PC-9 (cell line): ENCODE results near the gene NFATC1.
"Not testable (repeated sequence)": the region's sequence is repeated elsewhere in the genome, so short reads cannot be mapped to it uniquely, and the experiment has no call there.

Experiments
- EZH2 ChIP-seq: fragments of 200-600 bp; sonication (generic); IDR thresholded peaks from 2 replicates; pipeline ENCODE4 v1.8.0; 2017; ENCODE audit warnings: antibody characterized with exemption, low read depth
- TF ChIP-seq, protein P1 (sequence below): fragments of 200-600 bp; sonication (generic); conservative IDR thresholded peaks from 2 replicates; pipeline ENCODE4 v1.6.1; 2017; ENCODE audit warnings: mixed run types, antibody characterized with exemption, mild to moderate bottlenecking, moderate library complexity

GRCh38 chr18:79504495-79504894, 108.8 kb downstream of the NFATC1 start:
- TF ChIP-seq, protein P1, sequence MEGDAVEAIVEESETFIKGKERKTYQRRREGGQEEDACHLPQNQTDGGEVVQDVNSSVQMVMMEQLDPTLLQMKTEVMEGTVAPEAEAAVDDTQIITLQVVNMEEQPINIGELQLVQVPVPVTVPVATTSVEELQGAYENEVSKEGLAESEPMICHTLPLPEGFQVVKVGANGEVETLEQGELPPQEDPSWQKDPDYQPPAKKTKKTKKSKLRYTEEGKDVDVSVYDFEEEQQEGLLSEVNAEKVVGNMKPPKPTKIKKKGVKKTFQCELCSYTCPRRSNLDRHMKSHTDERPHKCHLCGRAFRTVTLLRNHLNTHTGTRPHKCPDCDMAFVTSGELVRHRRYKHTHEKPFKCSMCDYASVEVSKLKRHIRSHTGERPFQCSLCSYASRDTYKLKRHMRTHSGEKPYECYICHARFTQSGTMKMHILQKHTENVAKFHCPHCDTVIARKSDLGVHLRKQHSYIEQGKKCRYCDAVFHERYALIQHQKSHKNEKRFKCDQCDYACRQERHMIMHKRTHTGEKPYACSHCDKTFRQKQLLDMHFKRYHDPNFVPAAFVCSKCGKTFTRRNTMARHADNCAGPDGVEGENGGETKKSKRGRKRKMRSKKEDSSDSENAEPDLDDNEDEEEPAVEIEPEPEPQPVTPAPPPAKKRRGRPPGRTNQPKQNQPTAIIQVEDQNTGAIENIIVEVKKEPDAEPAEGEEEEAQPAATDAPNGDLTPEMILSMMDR, result not testable (repeated sequence)
- TF ChIP-seq EZH2, result not testable (repeated sequence)
